Right atrium auricular region (tissue), 2 donors: ENCODE results near the gene DOC2A. TPM values are rescaled to one million over a fixed set of nuclear protein-coding genes. Genes with fewer than 3 reads are reported as not detected.

Source experiments
- DNase-seq: peaks from one replicate; pipeline ENCODE4 v3.0.0-alpha.2; 2019; ENCODE audit warnings: low spot score
- H3K27ac ChIP-seq, 2 donors: fragments of 200-600 bp; sonication (generic); 1 replicate in 1 of 2; 2 replicates in 1 of 2; pipeline ENCODE4 v1.5.1; 2016 to 2019
- H3K27me3 ChIP-seq, 2 donors: fragments of 200-600 bp; sonication (generic); one replicate each; pipeline versions ENCODE4 v1.5.1 to v1.6.0; 2017 to 2019
- H3K36me3 ChIP-seq: fragments of 200-600 bp; sonication (generic); one replicate; pipeline ENCODE4 v1.5.1; 2016
- H3K4me1 ChIP-seq, 2 donors: fragments of 200-600 bp; sonication (generic); one replicate each; pipeline versions ENCODE4 v1.5.1 to v1.6.0; 2017 to 2019
- H3K4me3 ChIP-seq, 2 donors: fragments of 200-600 bp; sonication (generic); 1 replicate in 1 of 2; 2 replicates in 1 of 2; pipeline ENCODE4 v1.5.1; 2017 to 2019; ENCODE audit warnings: mild to moderate bottlenecking in 1 of 2, moderate library complexity in 1 of 2
- H3K9me3 ChIP-seq, 2 donors: fragments of 200-600 bp; sonication (generic); one replicate each; pipeline ENCODE4 v1.5.1; 2019
- CTCF ChIP-seq, 2 donors: fragments of 200-600 bp; sonication (generic); IDR thresholded peaks; one replicate each; pipeline ENCODE4 v1.5.1; 2019; ENCODE audit warnings: antibody characterized with exemption in 2 of 2
- total RNA-seq, 2 donors: library from RNA; depleted of rRNA; stranded (reverse); fragments of >200 nt; gene quantifications; one replicate each; pipeline ENCODE4 v1.1.0, GENCODE V29; 2016

The DOC2A gene
- total RNA-seq, 2 donors from 2014 or later, result not detected

DNA sequence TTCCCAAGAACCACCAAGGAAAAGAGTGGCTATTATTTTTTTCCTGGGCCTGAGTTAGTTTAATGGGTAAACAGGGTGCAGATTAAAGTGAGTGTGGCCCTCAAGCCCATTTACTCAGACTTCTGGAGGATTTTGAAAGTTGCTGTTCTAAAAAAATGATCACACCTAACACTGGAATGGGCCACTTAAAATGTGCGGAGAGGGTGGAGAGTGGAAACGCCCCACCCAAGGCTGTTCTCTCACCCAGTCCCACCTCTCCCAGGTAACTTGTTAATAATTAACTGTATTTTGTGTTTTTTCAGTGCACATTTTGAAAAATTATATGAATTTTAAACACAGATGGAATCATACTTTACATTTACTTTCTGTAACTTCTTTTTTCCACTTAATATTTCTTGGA, 20.8 kb downstream of the DOC2A start:
- Histone ChIP-seq H3K36me3 (peaks cover 79% of the 10 kb centered on the region), H3K4me3 (no peak overlapping the region), H3K27me3 (no peaks in the 10 kb centered on the region), H3K4me1 (peaks cover 0 to 16% of the 10 kb centered on the region in 2 donors), H3K27ac (no peak overlapping the region), H3K9me3 (no peaks in the 10 kb centered on the region)
- TF ChIP-seq CTCF (IDR thresholded peaks at IDR 0.05), result no peak
- DNase-seq, result no peak

DNA sequence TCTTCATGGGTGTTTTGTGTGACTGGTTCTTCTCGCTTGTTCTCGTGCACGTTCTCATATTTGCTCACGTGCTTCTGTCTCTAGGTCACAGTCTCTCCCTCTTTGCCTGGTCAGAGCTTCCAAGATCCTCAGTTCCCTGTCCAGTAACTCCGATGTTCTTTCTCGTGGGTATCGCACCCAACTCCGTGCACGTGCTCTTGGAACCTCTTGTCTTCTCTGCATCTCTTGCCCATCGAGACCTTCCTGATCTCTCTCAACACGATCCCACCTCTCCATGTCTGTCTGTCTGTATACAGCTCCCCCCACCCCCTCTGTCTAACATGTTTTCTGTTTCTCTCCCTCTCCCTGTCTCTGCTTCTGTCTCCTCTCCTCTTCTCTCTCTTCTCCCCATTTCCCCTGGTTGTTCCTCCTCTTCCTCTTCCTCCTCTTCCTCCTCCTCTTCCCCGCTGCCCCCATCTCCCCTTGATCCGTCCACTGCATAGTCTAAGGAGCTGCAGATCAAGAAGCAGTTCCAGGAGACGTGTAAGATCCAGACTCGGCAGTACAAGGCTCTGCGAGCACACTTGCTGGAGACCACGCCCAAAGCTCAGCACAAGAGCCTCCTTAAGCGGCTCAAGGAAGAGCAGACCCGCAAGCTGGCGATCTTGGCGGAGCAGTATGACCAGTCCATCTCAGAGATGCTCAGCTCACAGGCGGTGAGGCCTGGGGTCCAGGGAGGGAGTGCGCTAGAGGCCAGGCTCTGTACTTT, 21.5 kb downstream of the DOC2A start:
- no peaks in the 10 kb centered on the region for H3K9me3 ChIP-seq
- TF ChIP-seq CTCF (IDR thresholded peaks at IDR 0.05), result no peak
- H3K4me3 ChIP-seq, result no peak overlapping the region
- H3K4me1 ChIP-seq, result peaks cover 0 to 8% of the 10 kb centered on the region in 2 donors
- H3K27me3 ChIP-seq, result no peaks in the 10 kb centered on the region
- no peak overlapping the region for H3K27ac ChIP-seq
- DNase-seq, result no peak
- H3K36me3 ChIP-seq, result peaks cover 86% of the 10 kb centered on the region

GRCh38 chr16:29988346-29989075, 22.3 kb downstream of the DOC2A start:
- Histone ChIP-seq H3K9me3 (no peaks in the 10 kb centered on the region), H3K4me1 (peaks cover 0 to 3% of the 10 kb centered on the region in 2 donors), H3K4me3 (no peak overlapping the region), H3K27me3 (no peaks in the 10 kb centered on the region), H3K36me3 (peaks cover 92% of the 10 kb centered on the region), H3K27ac (no peak overlapping the region)
- no peak for TF ChIP-seq CTCF (IDR thresholded peaks at IDR 0.05)
- no peak for DNase-seq

GRCh38 chr16:29987371-29988085, 23.3 kb downstream of the DOC2A start:
- peaks cover 0 to 3% of the 10 kb centered on the region in 2 donors for H3K4me1 ChIP-seq
- peaks cover 92% of the 10 kb centered on the region for H3K36me3 ChIP-seq
- no peaks in the 10 kb centered on the region for H3K9me3 ChIP-seq
- no peak overlapping the region for H3K27ac ChIP-seq
- no peak for TF ChIP-seq CTCF (IDR thresholded peaks at IDR 0.05)
- no peaks in the 10 kb centered on the region for H3K27me3 ChIP-seq
- DNase-seq, result no peak
- H3K4me3 ChIP-seq, result no peak overlapping the region

DNA sequence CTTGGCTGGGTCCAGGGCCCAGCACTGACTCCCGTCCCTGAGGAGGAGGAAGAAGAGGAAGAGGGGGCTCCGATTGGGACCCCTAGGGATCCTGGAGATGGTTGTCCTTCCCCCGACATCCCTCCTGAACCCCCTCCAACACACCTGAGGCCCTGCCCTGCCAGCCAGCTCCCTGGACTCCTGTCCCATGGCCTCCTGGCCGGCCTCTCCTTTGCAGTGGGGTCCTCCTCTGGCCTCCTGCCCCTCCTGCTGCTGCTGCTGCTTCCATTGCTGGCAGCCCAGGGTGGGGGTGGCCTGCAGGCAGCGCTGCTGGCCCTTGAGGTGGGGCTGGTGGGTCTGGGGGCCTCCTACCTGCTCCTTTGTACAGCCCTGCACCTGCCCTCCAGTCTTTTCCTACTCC, 23.9 kb downstream of the DOC2A start:
- no peak for TF ChIP-seq CTCF (IDR thresholded peaks at IDR 0.05)
- no peak overlapping the region for H3K4me3 ChIP-seq
- no peak for DNase-seq
- H3K36me3 ChIP-seq, result peaks cover 95% of the 10 kb centered on the region
- no peaks in the 10 kb centered on the region for H3K27me3 ChIP-seq
- H3K27ac ChIP-seq, result no peak overlapping the region
- H3K9me3 ChIP-seq, result no peaks in the 10 kb centered on the region
- no peaks in the 10 kb centered on the region for H3K4me1 ChIP-seq
